Suprapubic skin (tissue), 4 donors: ENCODE data around the gene ATXN1L. TPM values are rescaled to one million over a fixed set of nuclear protein-coding genes. Genes with fewer than 3 reads are reported as not detected.

Source experiments
- DNase-seq, 2 donors: peaks; one replicate each; pipeline ENCODE4 v3.0.0-alpha.2; 2019; ENCODE audit warnings: low spot score in 2 of 2
- H3K27ac ChIP-seq: fragments of 200-600 bp; sonication (generic); one replicate; pipeline ENCODE4 v1.5.1; 2019
- H3K27me3 ChIP-seq: fragments of 200-600 bp; sonication (generic); one replicate; pipeline ENCODE4 v1.5.1; 2019
- H3K36me3 ChIP-seq: fragments of 200-600 bp; sonication (generic); one replicate; pipeline ENCODE4 v1.5.1; 2019
- H3K4me1 ChIP-seq: fragments of 200-600 bp; sonication (generic); one replicate; pipeline ENCODE4 v1.5.1; 2019
- H3K4me3 ChIP-seq: fragments of 200-600 bp; sonication (generic); one replicate; pipeline ENCODE4 v1.5.1; 2019; ENCODE audit warnings: mild to moderate bottlenecking
- H3K9me3 ChIP-seq: fragments of 200-600 bp; sonication (generic); one replicate; pipeline ENCODE4 v1.5.1; 2019
- CTCF ChIP-seq, 2 donors: fragments of 200-600 bp in 1 of 2; fragments of 450-650 bp in 1 of 2; sonication (generic) in 1 of 2; IDR thresholded peaks; one replicate each; pipeline ENCODE4 v1.5.1; 2016 to 2019; ENCODE audit warnings: antibody characterized with exemption in 2 of 2, mild to moderate bottlenecking in 1 of 2, moderate library complexity in 1 of 2
- EP300 ChIP-seq: sonication (generic); formaldehyde crosslinking; IDR thresholded peaks from one replicate; pipeline ENCODE4 v1.6.1; 2017; ENCODE audit warnings: antibody characterized with exemption
- POLR2A ChIP-seq, 2 donors: fragments of 450-650 bp; IDR thresholded peaks; one replicate each; pipeline ENCODE4 v1.6.1; 2017; ENCODE audit warnings: antibody characterized with exemption in 2 of 2, mild to moderate bottlenecking in 2 of 2, moderate library complexity in 2 of 2
- POLR2AphosphoS5 ChIP-seq, 3 donors: sonication (generic); formaldehyde crosslinking; IDR thresholded peaks; one replicate each; pipeline ENCODE4 v1.6.1; 2017; ENCODE audit warnings: antibody characterized with exemption in 3 of 3
- WGBS: methylation state at CpG from one replicate; pipeline ENCODE4 v1.1.5; 2018; 5-methylcytosine and 5-hydroxymethylcytosine counted together
- total RNA-seq, 4 donors: library from RNA; depleted of rRNA; stranded (reverse); fragments of >200 nt; gene quantifications; one replicate each; pipeline ENCODE4 v1.1.0, GENCODE V29; 2016

Gene ATXN1L
- total RNA-seq, 4 donors from 2014 or later: 24.8 to 38.3 (median 35.0) TPM

GRCh38 chr16:71895679-71896365 is 50.0 kb downstream of the ATXN1L start:
- no peaks in the 10 kb centered on the region for H3K9me3 ChIP-seq
- H3K36me3 ChIP-seq: no peaks in the 10 kb centered on the region
- under 1% methylated on average over 32 of the region's 44 CpGs for WGBS
- DNase-seq: peak in 1 of 2 donors; percentile 78
- peaks cover 35% of the 10 kb centered on the region for H3K4me1 ChIP-seq
- H3K27me3 ChIP-seq: no peaks in the 10 kb centered on the region
- TF ChIP-seq POLR2A (IDR thresholded peaks at IDR 0.05): no peak
- no peak for TF ChIP-seq POLR2AphosphoS5 (IDR thresholded peaks at IDR 0.05)
- no peak for TF ChIP-seq EP300
- TF ChIP-seq CTCF (IDR thresholded peaks at IDR 0.05): no peak
- H3K27ac ChIP-seq: peak overlapping the region; percentile 89
- H3K4me3 ChIP-seq: peak overlapping the region; percentile 62

- Histone ChIP-seq H3K27ac (no peak overlapping the region), H3K4me1 (peaks cover 46% of the 10 kb centered on the region)
- no peak for DNase-seq
Measured at GRCh38 chr16:71896764-71897368, 51.1 kb downstream of the ATXN1L start.

GRCh38 chr16:71899171-71899570 is 53.4 kb downstream of the ATXN1L start:
- H3K27me3 ChIP-seq: no peaks in the 10 kb centered on the region
- no peak overlapping the region for H3K4me3 ChIP-seq
- peaks cover 44% of the 10 kb centered on the region for H3K4me1 ChIP-seq
- no peaks in the 10 kb centered on the region for H3K36me3 ChIP-seq
- no peak overlapping the region for H3K27ac ChIP-seq
- DNase-seq: no peak
- H3K9me3 ChIP-seq: no peaks in the 10 kb centered on the region
- TF ChIP-seq POLR2A (IDR thresholded peaks at IDR 0.05) (no peak), EP300 (no peak), POLR2AphosphoS5 (IDR thresholded peaks at IDR 0.05) (no peak), CTCF (IDR thresholded peaks at IDR 0.05) (no peak)
- 94% methylated on average over 4 of the region's 4 CpGs for WGBS

More at GRCh38 chr16:71896764-71897368, 51.1 kb downstream of the ATXN1L start:
- no peaks in the 10 kb centered on the region for H3K9me3 ChIP-seq
- H3K36me3 ChIP-seq: no peaks in the 10 kb centered on the region
- peak overlapping the region; percentile 62 for H3K4me3 ChIP-seq
- TF ChIP-seq EP300: no peak
- WGBS: 50% methylated on average over 15 of the region's 15 CpGs
- H3K27me3 ChIP-seq: no peaks in the 10 kb centered on the region

- TF ChIP-seq POLR2A (IDR thresholded peaks at IDR 0.05) (no peak), EP300 (no peak), POLR2AphosphoS5 (IDR thresholded peaks at IDR 0.05) (no peak), CTCF (IDR thresholded peaks at IDR 0.05) (no peak)
- peaks cover 31% of the 10 kb centered on the region for H3K4me1 ChIP-seq
- H3K27me3 ChIP-seq: no peaks in the 10 kb centered on the region
- WGBS: 87% methylated on average over 5 of the region's 5 CpGs
- no peaks in the 10 kb centered on the region for H3K9me3 ChIP-seq
- no peak overlapping the region for H3K4me3 ChIP-seq
- DNase-seq: no peak
- H3K36me3 ChIP-seq: no peaks in the 10 kb centered on the region
- H3K27ac ChIP-seq: no peak overlapping the region
Measured at GRCh38 chr16:71902656-71903365, 57.0 kb downstream of the ATXN1L start.

GRCh38 chr16:71903608-71904007 is 57.8 kb downstream of the ATXN1L start:
- WGBS: 81% methylated on average over 2 of the region's 2 CpGs

More at GRCh38 chr16:71903608-71904007, 57.8 kb downstream of the ATXN1L start:
- no peaks in the 10 kb centered on the region for H3K36me3 ChIP-seq
- H3K4me3 ChIP-seq: no peak overlapping the region
- H3K9me3 ChIP-seq: no peaks in the 10 kb centered on the region
- TF ChIP-seq EP300: no peak
- TF ChIP-seq POLR2AphosphoS5 (IDR thresholded peaks at IDR 0.05): no peak
- no peak for TF ChIP-seq POLR2A (IDR thresholded peaks at IDR 0.05)
- TF ChIP-seq CTCF (IDR thresholded peaks at IDR 0.05): no peak
- no peak for DNase-seq
- no peak overlapping the region for H3K27ac ChIP-seq
- H3K4me1 ChIP-seq: peaks cover 31% of the 10 kb centered on the region
- H3K27me3 ChIP-seq: no peaks in the 10 kb centered on the region
